ENCODE results near the gene SNX11.

DNA sequence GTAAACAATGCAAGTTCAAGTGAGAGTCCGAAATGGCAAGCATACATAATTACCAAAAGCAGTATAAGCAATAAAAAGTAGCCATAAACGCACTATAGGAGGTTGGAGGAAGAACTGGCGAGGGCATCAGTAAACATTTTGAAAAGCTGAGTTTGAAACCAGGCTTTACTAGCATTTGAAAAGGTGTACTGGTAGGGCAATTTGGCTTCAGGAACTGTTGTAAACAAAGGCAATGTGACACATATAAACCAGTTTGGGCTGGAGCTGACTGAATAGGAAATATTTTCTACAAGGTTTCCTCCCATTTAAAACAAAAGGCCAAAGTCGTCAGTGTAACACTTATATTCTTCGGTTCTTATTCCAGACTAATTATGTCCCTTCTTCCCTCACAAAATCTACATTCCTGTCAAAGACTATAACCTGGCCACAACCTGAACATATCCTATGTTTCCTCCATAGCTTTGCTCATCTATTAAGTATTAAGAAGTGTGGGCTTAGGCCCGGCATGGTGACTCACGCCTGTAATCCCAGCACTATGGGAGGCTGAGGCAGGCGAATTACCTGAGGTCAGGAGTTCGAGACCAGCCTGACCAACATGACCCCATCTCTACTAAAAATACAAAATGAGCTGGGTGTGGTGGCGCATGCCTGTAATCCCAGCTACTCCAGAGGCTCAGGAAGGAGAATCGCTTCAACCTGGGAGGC lies 14.1 kb upstream of the SNX11 start:
- TF ChIP-seq, protein P1, sequence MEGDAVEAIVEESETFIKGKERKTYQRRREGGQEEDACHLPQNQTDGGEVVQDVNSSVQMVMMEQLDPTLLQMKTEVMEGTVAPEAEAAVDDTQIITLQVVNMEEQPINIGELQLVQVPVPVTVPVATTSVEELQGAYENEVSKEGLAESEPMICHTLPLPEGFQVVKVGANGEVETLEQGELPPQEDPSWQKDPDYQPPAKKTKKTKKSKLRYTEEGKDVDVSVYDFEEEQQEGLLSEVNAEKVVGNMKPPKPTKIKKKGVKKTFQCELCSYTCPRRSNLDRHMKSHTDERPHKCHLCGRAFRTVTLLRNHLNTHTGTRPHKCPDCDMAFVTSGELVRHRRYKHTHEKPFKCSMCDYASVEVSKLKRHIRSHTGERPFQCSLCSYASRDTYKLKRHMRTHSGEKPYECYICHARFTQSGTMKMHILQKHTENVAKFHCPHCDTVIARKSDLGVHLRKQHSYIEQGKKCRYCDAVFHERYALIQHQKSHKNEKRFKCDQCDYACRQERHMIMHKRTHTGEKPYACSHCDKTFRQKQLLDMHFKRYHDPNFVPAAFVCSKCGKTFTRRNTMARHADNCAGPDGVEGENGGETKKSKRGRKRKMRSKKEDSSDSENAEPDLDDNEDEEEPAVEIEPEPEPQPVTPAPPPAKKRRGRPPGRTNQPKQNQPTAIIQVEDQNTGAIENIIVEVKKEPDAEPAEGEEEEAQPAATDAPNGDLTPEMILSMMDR (IDR thresholded peaks at IDR 0.05): no peak
- TF ChIP-seq POLR2AphosphoS5 (IDR thresholded peaks at IDR 0.05): peak; percentile 50
